Thoracic aorta (tissue), 2 donors: ENCODE data around the gene SKAP2. TPM values are rescaled to one million over a fixed set of nuclear protein-coding genes. Genes with fewer than 3 reads are reported as not detected.

Source experiments
- ATAC-seq: fragments of 150-250 bp; one replicate; pipeline ENCODE4 v1.8.0; 2017; ENCODE audit warnings: low read depth; ENCODE audit not compliant: insufficient number of reproducible peaks, low FRiP score
- DNase-seq: peaks from one replicate; pipeline ENCODE4 v3.0.0-alpha.2; 2020; ENCODE audit warnings: low spot score
- H3K27ac ChIP-seq, 2 donors: fragments of 200-600 bp; sonication (generic); 1 replicate in 1 of 2; 2 replicates in 1 of 2; pipeline ENCODE4 v1.5.1; 2016; ENCODE audit warnings: mild to moderate bottlenecking in 2 of 2, moderate library complexity in 2 of 2
- H3K27me3 ChIP-seq: fragments of 200-600 bp; sonication (generic); replicated peaks from 2 replicates; pipeline ENCODE4 v1.6.0; 2016; ENCODE audit warnings: mild to moderate bottlenecking; ENCODE audit not compliant: insufficient read depth
- H3K36me3 ChIP-seq: fragments of 200-600 bp; sonication (generic); one replicate; pipeline ENCODE4 v1.5.1; 2016
- H3K4me1 ChIP-seq, 2 donors: fragments of 200-600 bp; sonication (generic); 1 replicate in 1 of 2; 2 replicates in 1 of 2; pipeline versions ENCODE4 v1.5.1 to v1.6.0; 2016; ENCODE audit warnings: low read depth in 2 of 2, mild to moderate bottlenecking in 1 of 2; ENCODE audit not compliant: control insufficient read depth in 1 of 2
- H3K4me3 ChIP-seq: fragments of 200-600 bp; sonication (generic); 2 replicates; pipeline ENCODE4 v1.5.1; 2016; ENCODE audit warnings: mild to moderate bottlenecking
- H3K9me3 ChIP-seq: fragments of 200-600 bp; sonication (generic); 2 replicates; pipeline ENCODE4 v1.5.1; 2016
- CTCF ChIP-seq: fragments of 200-600 bp; sonication (generic); IDR thresholded peaks from one replicate; pipeline ENCODE4 v1.5.1; 2019; ENCODE audit warnings: antibody characterized with exemption
- total RNA-seq, 2 donors: library from RNA; depleted of rRNA; stranded (reverse); fragments of >200 nt; gene quantifications; one replicate each; pipeline versions ENCODE4 v1.1.0 to v1.2.3, GENCODE V29; 2016

The SKAP2 gene
- total RNA-seq, 2 donors from 2014 or later = 16.6 to 29.0 TPM

- no peak for TF ChIP-seq CTCF
- ATAC-seq = no peak
- no peak overlapping the region for H3K27ac ChIP-seq
Measured at GRCh38 chr7:26704786-26705185, 159.6 kb downstream of the SKAP2 start.

GRCh38 chr7:26704036-26704435 lies 160.4 kb downstream of the SKAP2 start:
- H3K4me1 ChIP-seq = peaks cover 8 to 26% of the 10 kb centered on the region in 2 donors
- no peaks in the 10 kb centered on the region for H3K9me3 ChIP-seq
- H3K27ac ChIP-seq = no peak overlapping the region
- no peaks in the 10 kb centered on the region for H3K36me3 ChIP-seq
- DNase-seq (no peak), ATAC-seq (no peak)
- TF ChIP-seq CTCF = no peak
- no peaks in the 10 kb centered on the region for H3K27me3 ChIP-seq
- H3K4me3 ChIP-seq = no peak overlapping the region

More at GRCh38 chr7:26704786-26705185, 159.6 kb downstream of the SKAP2 start:
- Histone ChIP-seq H3K27me3 (no peaks in the 10 kb centered on the region), H3K4me1 (peaks cover 8 to 26% of the 10 kb centered on the region in 2 donors), H3K4me3 (no peak overlapping the region), H3K36me3 (no peaks in the 10 kb centered on the region), H3K9me3 (no peaks in the 10 kb centered on the region)
- no peak for DNase-seq

- no peaks in the 10 kb centered on the region for H3K9me3 ChIP-seq
- no peak overlapping the region for H3K4me3 ChIP-seq
- no peak overlapping the region for H3K27ac ChIP-seq
- ATAC-seq (no peak), DNase-seq (no peak)
- peaks cover 8 to 24% of the 10 kb centered on the region in 2 donors for H3K4me1 ChIP-seq
- no peaks in the 10 kb centered on the region for H3K27me3 ChIP-seq
- TF ChIP-seq CTCF = no peak
- no peaks in the 10 kb centered on the region for H3K36me3 ChIP-seq
Measured at GRCh38 chr7:26700893-26701292, 163.5 kb downstream of the SKAP2 start.

- H3K4me3 ChIP-seq = no peak overlapping the region
- no peak overlapping the region for H3K27ac ChIP-seq
- no peaks in the 10 kb centered on the region for H3K9me3 ChIP-seq
- DNase-seq (no peak), ATAC-seq (no peak)
- H3K27me3 ChIP-seq = no peaks in the 10 kb centered on the region
- H3K4me1 ChIP-seq = peaks cover 5 to 19% of the 10 kb centered on the region in 2 donors
- no peak for TF ChIP-seq CTCF
- H3K36me3 ChIP-seq = no peaks in the 10 kb centered on the region
Measured at GRCh38 chr7:26700386-26700785, 164.0 kb downstream of the SKAP2 start.

- Histone ChIP-seq H3K4me1 (peaks cover 3 to 12% of the 10 kb centered on the region in 2 donors), H3K27me3 (no peaks in the 10 kb centered on the region), H3K36me3 (no peaks in the 10 kb centered on the region), H3K4me3 (no peak overlapping the region), H3K9me3 (no peaks in the 10 kb centered on the region), H3K27ac (no peak overlapping the region)
- ATAC-seq (no peak), DNase-seq (no peak)
- no peak for TF ChIP-seq CTCF
Measured at GRCh38 chr7:26699766-26700165, 164.6 kb downstream of the SKAP2 start.
